Ectodermal cell (in vitro differentiated cells): ENCODE measurements around the gene MAML2.

Experiments used
- H3K27ac ChIP-seq: 2 replicates; pipeline ENCODE4 v1.7.0; 2013; ENCODE audit warnings: mild to moderate bottlenecking, low read depth, low read length; ENCODE audit not compliant: insufficient read depth, poor library complexity, severe bottlenecking
- H3K27me3 ChIP-seq: 2 replicates; pipeline ENCODE4 v1.7.0; 2013; ENCODE audit warnings: mild to moderate bottlenecking, low read length; ENCODE audit not compliant: insufficient read depth, control insufficient read depth, poor library complexity, severe bottlenecking
- H3K36me3 ChIP-seq: one replicate; pipeline ENCODE4 v1.7.0; 2013; ENCODE audit warnings: low read length; ENCODE audit not compliant: control insufficient read depth, insufficient read depth
- H3K4me1 ChIP-seq: one replicate; pipeline ENCODE4 v1.7.0; 2013; ENCODE audit warnings: low read length; ENCODE audit not compliant: control insufficient read depth, insufficient read depth
- H3K4me3 ChIP-seq: 2 replicates; pipeline ENCODE4 v1.7.0; 2013; ENCODE audit warnings: low read depth, low read length, control low read depth; ENCODE audit not compliant: insufficient read depth
- H3K9me3 ChIP-seq: 2 replicates; pipeline ENCODE4 v1.7.0; 2013; ENCODE audit warnings: mild to moderate bottlenecking, low read length, moderate library complexity; ENCODE audit not compliant: control insufficient read depth
- WGBS, 2 experiments: methylation state at CpG; one replicate each; pipeline ENCODE4 v1.1.7; 2013; ENCODE audit warnings: missing lambda C conversion rate in 2 of 2; 5-methylcytosine and 5-hydroxymethylcytosine counted together

Gene MAML2

DNA sequence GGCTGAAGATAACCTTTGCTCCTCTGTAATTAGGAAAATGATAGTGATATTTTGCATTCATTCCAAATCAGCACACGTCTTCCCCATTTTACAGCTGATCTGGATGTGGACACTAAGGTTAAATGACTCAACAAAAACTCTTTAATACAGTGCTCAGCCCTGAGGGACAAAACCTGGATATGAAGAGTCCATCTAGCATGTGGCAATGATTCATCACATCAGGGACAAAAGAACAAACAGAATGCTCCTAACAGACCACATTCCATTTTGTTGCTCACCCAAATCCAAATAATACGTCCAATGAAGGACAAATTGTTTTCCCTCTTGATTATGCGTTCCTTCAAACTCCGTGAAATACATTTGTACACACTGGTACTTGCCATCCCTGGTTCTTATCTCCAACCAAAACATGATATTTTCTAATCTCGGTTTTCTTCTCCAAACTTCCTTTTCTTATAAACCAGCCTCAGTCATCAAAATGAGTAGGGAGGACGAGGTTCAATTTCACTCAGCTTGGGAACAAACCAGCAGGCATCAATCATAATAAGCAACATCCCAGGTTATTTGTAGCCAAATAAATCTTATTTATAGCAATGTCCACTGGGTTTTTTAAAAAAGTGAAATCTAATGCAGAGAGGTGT is 365.3 kb downstream of the MAML2 start:
- Histone ChIP-seq H3K36me3 (no peaks in the 10 kb centered on the region), H3K27me3 (no peaks in the 10 kb centered on the region), H3K4me1 (no peaks in the 10 kb centered on the region), H3K27ac (no peak overlapping the region), H3K9me3 (no peaks in the 10 kb centered on the region), H3K4me3 (no peak overlapping the region)
- 91 to 92% methylated on average over 6 of the region's 6 CpGs for WGBS, 2 experiments

DNA sequence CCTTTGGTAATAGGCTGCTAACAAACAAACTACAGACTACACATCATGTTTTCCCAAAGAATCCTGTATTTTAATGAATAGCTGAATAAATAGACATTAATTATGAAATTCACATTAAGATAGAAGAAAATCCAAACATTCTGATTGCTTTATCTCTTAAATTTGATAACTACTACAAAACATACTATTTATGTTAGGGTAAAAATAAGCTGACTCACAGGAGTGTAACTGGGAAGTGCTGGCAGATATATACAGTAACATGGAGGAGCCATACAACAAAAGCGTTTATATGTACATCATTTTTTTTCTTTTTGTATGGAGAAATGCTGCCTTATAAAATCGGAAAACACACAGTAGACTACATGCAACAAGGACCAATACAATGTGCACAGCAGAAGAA is 366.4 kb downstream of the MAML2 start:
- no peaks in the 10 kb centered on the region for H3K9me3 ChIP-seq
- no peaks in the 10 kb centered on the region for H3K36me3 ChIP-seq
- no peak overlapping the region for H3K4me3 ChIP-seq
- no peaks in the 10 kb centered on the region for H3K4me1 ChIP-seq
- no peaks in the 10 kb centered on the region for H3K27me3 ChIP-seq
- no peak overlapping the region for H3K27ac ChIP-seq
- WGBS, 2 experiments: 83% methylated on average over 2 of the region's 2 CpGs; no CpG with 5 or more reads in 1 of the 2 experiments

DNA sequence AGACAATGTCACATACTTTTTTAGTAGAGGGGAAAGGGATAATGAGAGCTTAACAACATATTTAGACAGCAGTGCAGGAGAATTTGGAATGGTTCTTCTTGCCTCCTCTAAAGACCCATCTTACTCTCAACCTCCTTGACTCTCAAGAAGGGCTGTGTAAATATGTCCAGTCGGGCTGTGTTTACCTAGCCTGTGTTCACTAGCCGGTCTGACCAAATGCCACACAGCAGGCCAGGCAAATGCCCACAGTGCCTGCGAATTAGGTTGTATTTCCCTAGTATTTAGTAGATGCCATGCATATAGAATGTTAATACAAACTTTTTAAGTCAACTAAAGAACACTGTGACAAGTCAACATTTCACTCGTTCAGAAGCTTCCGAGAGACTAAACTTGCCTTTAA is 367.7 kb downstream of the MAML2 start:
- H3K9me3 ChIP-seq: no peaks in the 10 kb centered on the region
- H3K27me3 ChIP-seq: no peaks in the 10 kb centered on the region
- no peak overlapping the region for H3K27ac ChIP-seq
- H3K4me1 ChIP-seq: no peaks in the 10 kb centered on the region
- 89 to 95% methylated on average over 3 to 5 of the region's 5 CpGs for WGBS, 2 experiments
- H3K4me3 ChIP-seq: no peak overlapping the region
- no peaks in the 10 kb centered on the region for H3K36me3 ChIP-seq

DNA sequence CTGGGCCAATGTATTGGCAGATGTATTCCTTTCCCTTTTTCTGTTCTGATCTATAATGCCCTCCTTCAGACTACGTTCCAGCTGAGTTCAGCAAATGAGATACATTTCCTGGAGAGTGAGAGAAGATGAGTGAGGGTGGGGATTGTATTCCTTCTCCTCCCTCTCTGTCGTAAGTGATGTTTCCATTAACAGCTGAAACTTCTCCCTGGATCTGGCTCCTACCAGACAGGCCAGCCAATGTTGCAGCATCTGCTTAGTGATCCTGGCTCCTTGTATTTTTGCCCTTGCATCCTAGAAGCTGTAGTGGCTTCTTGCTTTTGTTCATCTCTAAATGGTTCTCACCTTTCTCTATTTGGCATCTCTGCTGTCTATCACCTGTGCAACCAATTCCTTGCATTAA is 370.9 kb downstream of the MAML2 start:
- no peaks in the 10 kb centered on the region for H3K36me3 ChIP-seq
- WGBS, 2 experiments: 83 to 93% methylated on average over 2 of the region's 2 CpGs
- no peaks in the 10 kb centered on the region for H3K9me3 ChIP-seq
- H3K27me3 ChIP-seq: no peaks in the 10 kb centered on the region
- no peak overlapping the region for H3K27ac ChIP-seq
- no peaks in the 10 kb centered on the region for H3K4me1 ChIP-seq
- no peak overlapping the region for H3K4me3 ChIP-seq

DNA sequence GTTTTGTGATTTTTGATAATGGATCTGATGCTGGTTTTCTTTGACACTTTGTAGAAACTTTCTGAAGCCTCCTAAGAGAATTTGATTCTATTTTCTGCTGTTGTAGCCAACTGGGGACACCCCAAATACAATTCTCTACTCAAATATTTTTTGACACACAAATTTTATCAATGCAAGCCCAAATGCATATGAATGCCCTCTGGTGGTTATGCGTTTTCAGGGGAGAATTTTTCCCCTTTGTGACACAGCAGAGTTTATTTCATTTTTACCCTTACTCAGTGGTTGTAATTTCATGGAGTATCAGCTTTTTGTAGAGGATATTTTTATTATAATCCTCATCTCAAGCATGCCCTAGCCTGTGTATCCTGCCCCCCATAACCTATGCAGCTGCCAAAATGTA is 374.4 kb downstream of the MAML2 start:
- H3K27ac ChIP-seq: no peak overlapping the region
- H3K36me3 ChIP-seq: no peaks in the 10 kb centered on the region
- H3K27me3 ChIP-seq: no peaks in the 10 kb centered on the region
- no peaks in the 10 kb centered on the region for H3K4me1 ChIP-seq
- WGBS, 2 experiments: 83% methylated on average over 1 of the region's 1 CpG; no CpG with 5 or more reads in 1 of the 2 experiments
- H3K9me3 ChIP-seq: no peaks in the 10 kb centered on the region
- no peak overlapping the region for H3K4me3 ChIP-seq

DNA sequence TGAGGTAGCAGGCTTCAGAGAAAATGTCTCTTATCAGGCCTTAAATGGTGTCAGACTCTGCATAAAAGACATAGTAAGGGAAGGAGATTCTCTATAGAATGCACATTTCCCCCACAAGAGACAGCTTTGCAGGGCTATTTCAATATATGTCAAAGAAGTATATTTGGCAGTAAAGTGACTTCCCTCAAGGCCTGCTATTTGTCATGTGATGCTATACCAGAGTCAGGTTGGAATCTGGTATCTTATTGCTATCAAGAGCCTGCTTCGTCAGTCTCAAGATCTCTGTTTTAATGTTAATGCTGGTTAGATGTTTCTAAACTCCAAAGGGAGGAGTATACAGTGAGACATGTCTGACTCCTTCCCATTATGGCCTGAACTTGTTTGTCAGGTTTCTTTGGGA is 378.7 kb downstream of the MAML2 start:
- Histone ChIP-seq H3K36me3 (no peaks in the 10 kb centered on the region), H3K27ac (no peak overlapping the region), H3K4me3 (no peak overlapping the region), H3K9me3 (no peaks in the 10 kb centered on the region), H3K4me1 (no peaks in the 10 kb centered on the region), H3K27me3 (no peaks in the 10 kb centered on the region)
- WGBS, 2 experiments: 86 to 92% methylated on average over 1 of the region's 1 CpG

DNA sequence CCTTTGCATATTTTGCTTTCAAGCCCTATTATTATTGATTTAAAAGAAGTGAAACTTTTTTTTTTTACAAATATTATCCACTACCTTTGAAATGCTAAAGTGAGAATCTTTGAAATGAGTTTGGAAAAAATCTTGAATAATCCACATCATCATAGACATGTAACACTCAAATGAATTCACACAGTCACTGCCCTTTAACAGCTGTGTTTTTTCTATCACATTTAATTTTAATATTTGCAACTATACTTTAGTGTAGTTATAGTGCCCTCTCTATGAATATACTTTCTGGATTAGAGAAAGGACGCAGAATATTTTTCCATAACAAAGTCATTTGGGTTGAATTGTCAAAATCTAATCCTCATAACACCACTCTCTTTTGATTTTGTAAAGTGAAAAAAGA is 381.2 kb downstream of the MAML2 start:
- Histone ChIP-seq H3K4me1 (no peaks in the 10 kb centered on the region), H3K27ac (no peak overlapping the region), H3K27me3 (no peaks in the 10 kb centered on the region), H3K9me3 (no peaks in the 10 kb centered on the region), H3K36me3 (no peaks in the 10 kb centered on the region), H3K4me3 (no peak overlapping the region)
- WGBS, 2 experiments: 60% methylated on average over 1 of the region's 1 CpG; no CpG with 5 or more reads in 1 of the 2 experiments

DNA sequence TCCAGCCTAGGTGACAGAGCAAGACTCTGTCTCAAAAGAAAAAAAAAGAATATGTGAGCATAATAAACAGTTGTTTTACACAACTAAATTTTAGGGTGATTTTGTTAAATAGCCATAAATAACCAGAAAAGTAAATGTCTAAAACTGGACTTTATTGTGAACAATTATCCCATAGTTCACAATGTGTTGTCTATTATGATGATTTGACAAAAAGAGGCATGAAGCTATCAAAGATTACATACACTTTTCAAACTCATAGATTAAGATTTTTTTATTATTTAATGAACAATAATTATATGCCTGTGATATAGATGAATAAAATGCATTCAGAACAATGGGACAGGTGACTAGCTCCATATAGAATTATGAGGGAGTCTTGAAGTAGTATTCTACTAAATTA is 392.1 kb downstream of the MAML2 start:
- no peak overlapping the region for H3K4me3 ChIP-seq
- no peaks in the 10 kb centered on the region for H3K4me1 ChIP-seq
- H3K27ac ChIP-seq: no peak overlapping the region
- no peaks in the 10 kb centered on the region for H3K27me3 ChIP-seq
- H3K9me3 ChIP-seq: no peaks in the 10 kb centered on the region
- no peaks in the 10 kb centered on the region for H3K36me3 ChIP-seq

DNA sequence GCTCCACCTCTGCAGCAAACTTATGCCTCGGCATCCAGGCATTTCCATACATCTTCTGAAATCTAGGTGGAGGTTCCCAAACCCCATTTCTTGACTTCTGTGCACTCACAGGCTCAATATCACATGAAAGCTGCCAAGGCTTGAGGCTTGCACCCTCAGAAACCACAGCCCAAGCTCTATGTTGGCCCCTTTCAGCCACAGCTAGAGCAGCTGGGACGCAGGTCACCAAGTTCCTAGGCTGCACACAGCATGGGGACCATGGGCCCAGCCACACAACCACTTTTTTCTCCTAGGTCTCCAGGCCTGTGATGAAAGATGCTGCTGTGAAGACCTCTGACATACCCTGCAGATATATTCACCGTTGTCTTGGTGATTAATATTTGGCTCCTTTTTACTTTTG is 394.4 kb downstream of the MAML2 start:
- Histone ChIP-seq H3K4me1 (no peaks in the 10 kb centered on the region), H3K27ac (no peak overlapping the region), H3K27me3 (no peaks in the 10 kb centered on the region), H3K36me3 (no peaks in the 10 kb centered on the region), H3K9me3 (no peaks in the 10 kb centered on the region), H3K4me3 (no peak overlapping the region)
- 91 to 95% methylated on average over 3 of the region's 3 CpGs for WGBS, 2 experiments

DNA sequence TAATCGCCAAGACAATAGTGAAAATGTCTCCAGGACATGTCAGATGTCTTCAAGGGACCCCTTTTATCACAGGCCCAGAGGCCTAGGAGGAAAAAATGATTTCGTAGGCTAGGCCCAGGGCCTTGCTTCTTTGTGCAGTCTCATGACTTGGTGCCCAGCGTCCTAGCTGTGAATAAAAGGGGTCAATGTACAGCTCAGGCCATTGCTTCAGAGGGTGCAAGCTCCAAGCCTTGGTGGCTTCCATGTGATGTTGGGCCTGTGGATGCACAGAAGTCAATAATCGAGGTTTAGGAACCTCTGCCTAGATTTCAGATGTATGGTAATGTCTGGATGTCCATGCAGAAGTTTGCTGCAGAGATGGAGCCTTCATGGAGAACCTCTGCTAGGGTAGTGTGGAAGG is 398.4 kb downstream of the MAML2 start:
- H3K36me3 ChIP-seq: no peaks in the 10 kb centered on the region
- WGBS, 2 experiments: 88 to 89% methylated on average over 4 of the region's 4 CpGs
- H3K4me3 ChIP-seq: no peak overlapping the region
- no peaks in the 10 kb centered on the region for H3K9me3 ChIP-seq
- H3K4me1 ChIP-seq: no peaks in the 10 kb centered on the region
- no peaks in the 10 kb centered on the region for H3K27me3 ChIP-seq
- H3K27ac ChIP-seq: no peak overlapping the region

DNA sequence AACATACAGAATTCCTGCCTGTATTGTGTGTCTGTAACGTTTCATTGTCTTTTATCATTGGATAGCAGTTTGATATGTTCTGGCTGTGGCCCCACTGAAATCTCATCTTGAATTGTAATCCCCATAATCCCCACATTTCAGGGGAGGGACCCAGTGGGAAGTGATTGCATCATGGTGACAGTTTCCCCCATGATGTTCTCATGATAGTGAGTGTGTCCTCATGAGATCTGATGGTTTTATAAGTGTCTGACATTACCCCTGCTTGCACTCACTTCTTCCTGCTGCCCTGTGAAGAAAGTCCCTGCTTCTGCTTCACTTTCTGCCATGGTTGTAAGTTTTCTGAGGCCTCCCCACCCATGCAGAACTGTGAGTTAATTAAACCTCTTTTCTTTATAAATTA is 399.4 kb downstream of the MAML2 start:
- Histone ChIP-seq H3K27me3 (no peaks in the 10 kb centered on the region), H3K9me3 (no peaks in the 10 kb centered on the region), H3K4me3 (no peak overlapping the region), H3K36me3 (no peaks in the 10 kb centered on the region), H3K27ac (no peak overlapping the region), H3K4me1 (no peaks in the 10 kb centered on the region)
- WGBS, 2 experiments: 82 to 88% methylated on average over 1 of the region's 1 CpG
